Measurements from ENCODE around the gene IFI27L2.
A peak's percentile ranks its signal among the peaks of the same experiment; 100 is the strongest.

The IFI27L2 gene

GRCh38 chr14:94139006-94139405 is 9.6 kb upstream of the IFI27L2 start:
- Histone ChIP-seq H3K27me3 (ENCODE audit: control insufficient read depth in 2 of 2, insufficient read depth in 2 of 2, low read length in 2 of 2) (peaks cover 0 to 3% of the 10 kb centered on the region in 2 donors), H3K4me3 (ENCODE audit: low read length in 2 of 2) (no peak overlapping the region), H3K36me3 (ENCODE audit: control insufficient read depth in 2 of 2, insufficient read depth in 2 of 2, low read length in 2 of 2) (no peaks in the 10 kb centered on the region), H3K4me1 (ENCODE audit: control insufficient read depth in 2 of 2, insufficient read depth in 2 of 2, low read length in 2 of 2) (no peaks in the 10 kb centered on the region), H3K9me3 (ENCODE audit: control insufficient read depth in 2 of 2, low read length in 2 of 2) (peaks cover 0 to 6% of the 10 kb centered on the region in 2 donors), H3K27ac (ENCODE audit: low read depth in 2 of 2, low read length in 2 of 2) (no peak overlapping the region), H3K9ac (ENCODE audit: low read depth in 1 of 2, low read length in 2 of 2) (no peak overlapping the region)

- no peak overlapping the region for H3K9ac ChIP-seq (ENCODE audit: low read depth in 1 of 2, low read length in 2 of 2)
These were observed 8.8 kb upstream of the IFI27L2 start for GRCh38 chr14:94138251-94138650.

GRCh38 chr14:94136575-94137331 is 7.3 kb upstream of the IFI27L2 start:
- H3K4me3 ChIP-seq (ENCODE audit: low read length in 2 of 2) = no peak overlapping the region
- peaks cover 0 to 3% of the 10 kb centered on the region in 2 donors for H3K27me3 ChIP-seq (ENCODE audit: control insufficient read depth in 2 of 2, insufficient read depth in 2 of 2, low read length in 2 of 2)
- no peaks in the 10 kb centered on the region for H3K4me1 ChIP-seq (ENCODE audit: control insufficient read depth in 2 of 2, insufficient read depth in 2 of 2, low read length in 2 of 2)
- no peak overlapping the region for H3K27ac ChIP-seq (ENCODE audit: low read depth in 2 of 2, low read length in 2 of 2)
- H3K9ac ChIP-seq (ENCODE audit: low read depth in 1 of 2, low read length in 2 of 2) = no peak overlapping the region
- peaks cover 0 to 6% of the 10 kb centered on the region in 2 donors for H3K9me3 ChIP-seq (ENCODE audit: control insufficient read depth in 2 of 2, low read length in 2 of 2)
- H3K36me3 ChIP-seq (ENCODE audit: control insufficient read depth in 2 of 2, insufficient read depth in 2 of 2, low read length in 2 of 2) = no peaks in the 10 kb centered on the region

More at GRCh38 chr14:94138251-94138650, 8.8 kb upstream of the IFI27L2 start:
- Histone ChIP-seq H3K27ac (ENCODE audit: low read depth in 2 of 2, low read length in 2 of 2) (no peak overlapping the region), H3K4me3 (ENCODE audit: low read length in 2 of 2) (no peak overlapping the region), H3K36me3 (ENCODE audit: control insufficient read depth in 2 of 2, insufficient read depth in 2 of 2, low read length in 2 of 2) (no peaks in the 10 kb centered on the region), H3K4me1 (ENCODE audit: control insufficient read depth in 2 of 2, insufficient read depth in 2 of 2, low read length in 2 of 2) (no peaks in the 10 kb centered on the region), H3K9me3 (ENCODE audit: control insufficient read depth in 2 of 2, low read length in 2 of 2) (peaks cover 0 to 6% of the 10 kb centered on the region in 2 donors), H3K27me3 (ENCODE audit: control insufficient read depth in 2 of 2, insufficient read depth in 2 of 2, low read length in 2 of 2) (peaks cover 0 to 3% of the 10 kb centered on the region in 2 donors)

- Histone ChIP-seq H3K9me3 (ENCODE audit: control insufficient read depth in 2 of 2, low read length in 2 of 2) (peaks cover 0 to 6% of the 10 kb centered on the region in 2 donors), H3K27me3 (ENCODE audit: control insufficient read depth in 2 of 2, insufficient read depth in 2 of 2, low read length in 2 of 2) (peaks cover 0 to 3% of the 10 kb centered on the region in 2 donors), H3K36me3 (ENCODE audit: control insufficient read depth in 2 of 2, insufficient read depth in 2 of 2, low read length in 2 of 2) (no peaks in the 10 kb centered on the region), H3K4me3 (ENCODE audit: low read length in 2 of 2) (no peak overlapping the region), H3K4me1 (ENCODE audit: control insufficient read depth in 2 of 2, insufficient read depth in 2 of 2, low read length in 2 of 2) (no peaks in the 10 kb centered on the region), H3K9ac (ENCODE audit: low read depth in 1 of 2, low read length in 2 of 2) (no peak overlapping the region), H3K27ac (ENCODE audit: low read depth in 2 of 2, low read length in 2 of 2) (no peak overlapping the region)
These were observed 6.1 kb upstream of the IFI27L2 start for GRCh38 chr14:94135476-94135875.

- peaks cover 0 to 3% of the 10 kb centered on the region in 2 donors for H3K27me3 ChIP-seq (ENCODE audit: control insufficient read depth in 2 of 2, insufficient read depth in 2 of 2, low read length in 2 of 2)
- H3K9me3 ChIP-seq (ENCODE audit: control insufficient read depth in 2 of 2, low read length in 2 of 2) = peaks cover 0 to 6% of the 10 kb centered on the region in 2 donors
- peaks cover 3 to 4% of the 10 kb centered on the region in 2 donors for H3K4me1 ChIP-seq (ENCODE audit: control insufficient read depth in 2 of 2, insufficient read depth in 2 of 2, low read length in 2 of 2)
- H3K9ac ChIP-seq (ENCODE audit: low read depth in 1 of 2, low read length in 2 of 2) = no peak overlapping the region
- no peaks in the 10 kb centered on the region for H3K36me3 ChIP-seq (ENCODE audit: control insufficient read depth in 2 of 2, insufficient read depth in 2 of 2, low read length in 2 of 2)
- no peak overlapping the region for H3K27ac ChIP-seq (ENCODE audit: low read depth in 2 of 2, low read length in 2 of 2)
- H3K4me3 ChIP-seq (ENCODE audit: low read length in 2 of 2) = no peak overlapping the region
These were observed 3.0 kb upstream of the IFI27L2 start for GRCh38 chr14:94132285-94132887.

- no peaks in the 10 kb centered on the region for H3K27me3 ChIP-seq (ENCODE audit: control insufficient read depth in 2 of 2, insufficient read depth in 2 of 2, low read length in 2 of 2)
- H3K4me1 ChIP-seq (ENCODE audit: control insufficient read depth in 2 of 2, insufficient read depth in 2 of 2, low read length in 2 of 2) = peaks cover 3 to 4% of the 10 kb centered on the region in 2 donors
- peak overlapping the region; percentile 76 to 85 for H3K4me3 ChIP-seq (ENCODE audit: low read length in 2 of 2)
- peaks cover 0 to 3% of the 10 kb centered on the region in 2 donors for H3K36me3 ChIP-seq (ENCODE audit: control insufficient read depth in 2 of 2, insufficient read depth in 2 of 2, low read length in 2 of 2)
- H3K9me3 ChIP-seq (ENCODE audit: control insufficient read depth in 2 of 2, low read length in 2 of 2) = no peaks in the 10 kb centered on the region
- peak overlapping the region in 1 of 2 donors; percentile 69 for H3K27ac ChIP-seq (ENCODE audit: low read depth in 2 of 2, low read length in 2 of 2)
- H3K9ac ChIP-seq (ENCODE audit: low read depth in 1 of 2, low read length in 2 of 2) = peak overlapping the region; percentile 58 to 64
These were observed 482 bp upstream of the IFI27L2 start for GRCh38 chr14:94129758-94130414.

GRCh38 chr14:94128216-94128839 is 1.1 kb downstream of the IFI27L2 start:
- H3K9ac ChIP-seq (ENCODE audit: low read depth in 1 of 2, low read length in 2 of 2) = no peak overlapping the region
- H3K4me3 ChIP-seq (ENCODE audit: low read length in 2 of 2) = peak overlapping the region in 1 of 2 donors; percentile 85
- peaks cover 3 to 4% of the 10 kb centered on the region in 2 donors for H3K4me1 ChIP-seq (ENCODE audit: control insufficient read depth in 2 of 2, insufficient read depth in 2 of 2, low read length in 2 of 2)
- no peaks in the 10 kb centered on the region for H3K27me3 ChIP-seq (ENCODE audit: control insufficient read depth in 2 of 2, insufficient read depth in 2 of 2, low read length in 2 of 2)
- H3K36me3 ChIP-seq (ENCODE audit: control insufficient read depth in 2 of 2, insufficient read depth in 2 of 2, low read length in 2 of 2) = peaks cover 0 to 3% of the 10 kb centered on the region in 2 donors
- H3K9me3 ChIP-seq (ENCODE audit: control insufficient read depth in 2 of 2, low read length in 2 of 2) = no peaks in the 10 kb centered on the region
- no peak overlapping the region for H3K27ac ChIP-seq (ENCODE audit: low read depth in 2 of 2, low read length in 2 of 2)

- Histone ChIP-seq H3K4me3 (ENCODE audit: low read length in 2 of 2) (no peak overlapping the region), H3K36me3 (ENCODE audit: control insufficient read depth in 2 of 2, insufficient read depth in 2 of 2, low read length in 2 of 2) (peaks cover 0 to 3% of the 10 kb centered on the region in 2 donors), H3K4me1 (ENCODE audit: control insufficient read depth in 2 of 2, insufficient read depth in 2 of 2, low read length in 2 of 2) (peaks cover 3 to 4% of the 10 kb centered on the region in 2 donors), H3K9ac (ENCODE audit: low read depth in 1 of 2, low read length in 2 of 2) (no peak overlapping the region), H3K27me3 (ENCODE audit: control insufficient read depth in 2 of 2, insufficient read depth in 2 of 2, low read length in 2 of 2) (no peaks in the 10 kb centered on the region), H3K9me3 (ENCODE audit: control insufficient read depth in 2 of 2, low read length in 2 of 2) (no peaks in the 10 kb centered on the region), H3K27ac (ENCODE audit: low read depth in 2 of 2, low read length in 2 of 2) (no peak overlapping the region)
These were observed 2.1 kb downstream of the IFI27L2 start for GRCh38 chr14:94127330-94127729.

- no peak overlapping the region for H3K9ac ChIP-seq (ENCODE audit: low read depth in 1 of 2, low read length in 2 of 2)
- H3K9me3 ChIP-seq (ENCODE audit: control insufficient read depth in 2 of 2, low read length in 2 of 2) = no peaks in the 10 kb centered on the region
- peaks cover 3 to 4% of the 10 kb centered on the region in 2 donors for H3K4me1 ChIP-seq (ENCODE audit: control insufficient read depth in 2 of 2, insufficient read depth in 2 of 2, low read length in 2 of 2)
These were observed 2.6 kb downstream of the IFI27L2 start for GRCh38 chr14:94126800-94127199.

GRCh38 chr14:94126419-94126677 is 3.1 kb downstream of the IFI27L2 start:
- Histone ChIP-seq H3K27me3 (ENCODE audit: control insufficient read depth in 2 of 2, insufficient read depth in 2 of 2, low read length in 2 of 2) (no peaks in the 10 kb centered on the region), H3K4me3 (ENCODE audit: low read length in 2 of 2) (no peak overlapping the region), H3K9me3 (ENCODE audit: control insufficient read depth in 2 of 2, low read length in 2 of 2) (no peaks in the 10 kb centered on the region), H3K4me1 (ENCODE audit: control insufficient read depth in 2 of 2, insufficient read depth in 2 of 2, low read length in 2 of 2) (peaks cover 3 to 4% of the 10 kb centered on the region in 2 donors), H3K27ac (ENCODE audit: low read depth in 2 of 2, low read length in 2 of 2) (no peak overlapping the region), H3K36me3 (ENCODE audit: control insufficient read depth in 2 of 2, insufficient read depth in 2 of 2, low read length in 2 of 2) (peaks cover 0 to 3% of the 10 kb centered on the region in 2 donors), H3K9ac (ENCODE audit: low read depth in 1 of 2, low read length in 2 of 2) (no peak overlapping the region)

More at GRCh38 chr14:94126800-94127199, 2.6 kb downstream of the IFI27L2 start:
- H3K36me3 ChIP-seq (ENCODE audit: control insufficient read depth in 2 of 2, insufficient read depth in 2 of 2, low read length in 2 of 2) = peaks cover 0 to 3% of the 10 kb centered on the region in 2 donors
- H3K27ac ChIP-seq (ENCODE audit: low read depth in 2 of 2, low read length in 2 of 2) = no peak overlapping the region
- no peaks in the 10 kb centered on the region for H3K27me3 ChIP-seq (ENCODE audit: control insufficient read depth in 2 of 2, insufficient read depth in 2 of 2, low read length in 2 of 2)
- no peak overlapping the region for H3K4me3 ChIP-seq (ENCODE audit: low read length in 2 of 2)
